Pulmonary artery endothelial cell (primary cell): ENCODE data around the gene MBOAT7. TPM values are rescaled to one million over a fixed set of nuclear protein-coding genes. Genes with fewer than 3 reads are reported as not detected.
"Not testable (repeated sequence)": the region's sequence is repeated elsewhere in the genome, so short reads cannot be mapped to it uniquely, and the experiment has no call there.

Experiments
- DNase-seq: peaks from one replicate; pipeline ENCODE4 v3.0.0-alpha.2; 2011; ENCODE audit warnings: low read depth, low spot score
- total RNA-seq: library from RNA; depleted of rRNA; stranded (reverse); fragments of >200 nt; gene quantifications from 2 replicates; pipeline ENCODE4 v1.2.3, GENCODE V29; 2014

The MBOAT7 gene
- total RNA-seq, 1 donor from 2014 or later, result 35.5 TPM

DNA sequence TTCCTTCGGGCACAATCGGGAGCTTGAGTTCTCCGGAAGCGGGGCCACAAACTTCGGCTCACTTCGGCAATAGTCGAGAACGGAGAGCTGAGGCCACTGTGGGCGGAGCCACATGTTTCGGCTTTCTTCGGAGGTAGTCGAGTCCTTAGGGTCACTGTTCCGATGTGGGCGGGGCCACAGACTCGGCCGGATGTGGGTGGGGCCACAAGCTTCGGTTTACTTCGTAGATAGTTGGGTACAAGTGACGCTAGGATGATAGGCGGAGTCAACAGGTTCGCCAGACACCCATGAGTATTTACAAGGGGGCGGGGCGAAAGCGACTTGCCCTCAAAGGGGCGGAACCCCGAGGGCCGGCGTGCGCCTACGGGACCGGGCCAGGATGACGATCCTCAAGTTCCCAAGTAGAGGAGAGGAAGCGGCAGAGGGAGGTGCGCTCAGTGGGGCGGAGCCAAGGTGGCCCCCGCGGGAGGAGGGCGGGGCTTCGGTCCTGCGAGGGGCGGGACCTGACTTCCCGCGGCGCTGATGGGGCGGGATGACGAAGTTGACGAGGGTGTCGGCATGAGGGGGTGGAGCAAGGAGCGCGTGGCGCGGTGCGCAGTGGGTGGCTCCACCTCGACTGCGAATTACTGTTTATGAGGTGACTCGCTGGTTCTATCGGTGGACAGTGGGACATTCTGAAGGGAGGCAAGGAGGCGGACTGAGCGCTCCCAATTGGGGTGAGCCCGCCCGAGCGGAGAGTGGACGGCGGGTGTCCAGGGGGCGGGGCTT lies 539 bp upstream of the MBOAT7 start:
- DNase-seq, result peak; percentile 100

DNA sequence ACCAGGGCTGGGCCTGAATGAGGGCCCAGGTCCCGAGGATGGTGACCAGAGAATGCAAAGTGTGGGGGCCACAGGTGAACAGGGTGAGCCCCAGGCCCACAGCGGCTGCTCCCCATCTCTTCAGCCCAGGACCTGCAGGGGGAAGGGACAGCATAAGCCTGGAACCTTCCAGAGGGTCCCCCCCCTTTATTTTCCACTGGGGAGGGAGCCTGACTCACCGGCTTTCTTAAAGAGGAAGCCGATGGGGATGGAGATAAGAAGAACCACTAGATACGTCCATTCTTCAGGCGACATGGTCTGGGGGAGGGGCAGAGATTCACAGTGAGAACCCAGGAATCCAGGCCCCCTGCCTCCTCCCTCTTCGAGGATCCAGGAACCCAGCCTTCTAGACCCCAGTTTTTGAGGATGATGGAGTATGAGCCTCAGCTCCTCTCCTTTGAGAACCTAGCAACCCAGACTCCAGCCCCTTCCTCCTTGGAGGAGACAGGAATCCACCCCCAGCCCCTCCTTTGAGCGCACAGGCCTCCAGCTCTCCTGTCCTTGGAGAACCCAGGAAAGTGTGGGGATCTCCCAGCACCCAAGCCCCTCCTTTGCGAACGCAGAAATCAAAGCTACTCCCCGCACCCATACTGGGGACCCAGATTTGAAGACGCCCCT lies 1.0 kb downstream of the MBOAT7 start:
- peak; percentile 62 for DNase-seq

DNA sequence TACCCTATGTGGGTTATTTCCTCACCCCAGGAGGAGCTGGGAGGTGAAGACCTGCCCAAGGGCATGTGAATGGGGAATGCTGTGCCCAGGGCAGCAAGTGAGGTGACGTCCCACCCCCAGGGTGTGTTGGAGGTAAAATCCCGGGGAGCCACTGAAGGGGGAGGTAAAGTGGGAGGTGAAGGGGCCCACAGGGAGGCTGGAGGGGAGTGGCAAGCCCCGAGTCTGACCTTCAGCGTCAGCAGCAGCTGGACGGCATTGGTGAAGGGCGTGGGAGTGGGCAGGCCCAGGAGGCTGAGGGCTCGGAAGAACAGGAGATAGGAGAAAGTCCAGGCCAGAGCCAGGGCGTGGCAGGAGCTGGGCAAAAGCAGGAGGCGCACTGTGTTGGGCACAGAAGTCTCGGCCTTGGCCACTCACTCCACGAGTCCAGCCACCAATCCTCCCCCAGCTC lies 2.4 kb downstream of the MBOAT7 start:
- no peak for DNase-seq

DNA sequence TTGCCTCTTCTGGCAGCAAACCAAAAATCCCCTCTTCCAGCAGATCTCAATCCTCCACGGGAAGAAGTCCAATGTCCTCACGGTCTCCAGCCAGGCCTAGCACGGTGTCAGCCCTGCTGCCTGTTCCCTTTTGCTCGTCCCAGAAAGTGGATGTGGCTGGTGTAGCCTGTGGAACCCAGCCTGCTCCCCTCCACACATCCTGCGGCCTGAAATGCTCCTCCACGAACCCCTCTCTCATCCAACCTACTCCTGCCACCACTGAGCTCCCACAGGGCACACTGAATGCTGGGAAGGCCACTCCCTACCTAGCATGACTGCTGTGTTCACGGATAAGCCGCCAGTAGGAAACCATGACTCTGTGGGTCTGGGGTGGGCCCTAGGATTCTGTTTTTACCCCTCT lies 3.0 kb downstream of the MBOAT7 start:
- no peak for DNase-seq

DNA sequence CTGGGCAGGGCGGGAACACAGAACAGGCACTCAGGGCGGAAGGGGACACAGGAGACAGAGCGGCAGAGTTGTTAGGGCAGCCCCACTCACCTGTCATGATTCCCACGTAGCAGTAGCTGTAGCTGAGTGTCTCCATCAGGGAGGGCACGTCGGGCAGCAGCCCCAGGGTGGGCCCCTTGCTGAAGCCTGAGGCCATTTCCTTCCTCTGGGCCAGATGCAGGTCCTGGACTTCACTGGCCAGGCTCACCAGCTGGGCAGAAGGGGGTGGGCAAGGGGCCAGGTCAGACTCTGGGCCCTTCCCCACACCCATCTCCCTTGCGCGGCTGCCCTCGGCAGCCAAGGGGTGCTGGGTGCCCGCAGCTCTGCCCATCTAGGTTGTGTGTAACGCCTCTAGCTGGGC lies 5.9 kb downstream of the MBOAT7 start:
- no peak for DNase-seq

DNA sequence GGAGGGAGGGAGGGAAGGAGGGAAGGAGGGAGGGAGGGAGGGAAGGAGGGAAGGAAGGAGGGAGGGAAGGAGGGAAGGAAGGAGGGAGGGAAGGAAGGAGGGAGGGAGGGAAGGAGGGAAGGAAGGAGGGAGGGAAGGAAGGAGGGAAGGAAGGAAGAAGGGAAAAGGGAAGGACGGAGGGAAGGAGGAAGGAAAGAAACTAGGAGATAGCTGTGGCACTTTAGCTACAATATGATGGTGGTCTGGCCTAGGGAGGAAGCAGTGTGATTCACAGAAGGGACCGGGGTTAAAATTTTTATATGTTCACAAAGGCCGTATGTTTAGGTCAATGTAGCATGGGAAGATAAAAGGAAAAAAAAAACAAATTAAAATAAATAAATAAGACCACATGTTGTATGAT lies 7.5 kb downstream of the MBOAT7 start:
- DNase-seq, result not testable (repeated sequence)

DNA sequence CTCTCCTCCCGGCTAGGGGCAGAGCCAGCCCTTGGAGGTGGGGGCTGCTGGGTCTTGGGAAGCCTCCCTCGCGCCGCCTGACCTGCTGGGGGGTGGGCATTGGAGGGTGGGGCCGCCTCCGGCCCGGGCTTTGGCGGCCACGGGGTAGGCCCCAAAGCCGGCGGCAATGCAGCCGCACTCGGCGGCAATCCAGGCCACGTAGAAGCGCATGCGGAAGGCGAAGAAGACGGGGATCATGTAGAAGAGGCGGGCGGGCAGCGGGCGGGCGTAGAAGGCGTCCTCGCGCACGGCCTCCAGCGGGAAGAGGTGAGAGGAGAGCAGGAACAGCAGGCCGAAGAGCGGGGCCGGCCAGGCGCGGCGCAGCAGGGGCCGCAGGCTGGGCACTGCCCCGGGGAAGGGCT lies 8.7 kb downstream of the MBOAT7 start:
- no peak for DNase-seq

DNA sequence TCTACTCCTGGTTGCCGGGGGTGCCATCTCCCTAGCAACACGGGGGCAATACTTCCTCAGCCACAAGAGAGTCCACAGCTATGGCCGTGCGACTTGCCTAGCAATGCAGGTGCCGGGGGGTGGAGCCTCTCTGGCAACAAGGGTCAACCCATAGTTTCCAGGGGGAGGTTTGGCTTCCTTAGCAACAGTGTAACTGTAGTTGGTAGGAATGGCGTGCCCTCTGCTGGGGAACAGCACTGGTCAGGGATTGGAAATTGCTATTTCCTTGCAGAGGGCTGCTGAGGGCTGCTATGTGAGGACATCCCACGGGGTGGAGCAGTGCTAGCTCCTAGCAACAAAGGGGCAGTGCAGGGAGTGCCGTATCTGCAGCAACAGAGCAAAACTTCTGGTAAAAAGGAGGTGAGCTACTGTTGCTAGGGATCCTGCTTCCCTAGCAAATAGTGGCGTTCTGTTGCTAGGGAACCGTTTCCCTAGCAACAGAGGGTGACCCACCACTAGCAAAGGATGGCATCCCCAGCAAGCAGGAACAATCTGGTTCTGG lies 9.4 kb downstream of the MBOAT7 start:
- DNase-seq, result no peak

DNA sequence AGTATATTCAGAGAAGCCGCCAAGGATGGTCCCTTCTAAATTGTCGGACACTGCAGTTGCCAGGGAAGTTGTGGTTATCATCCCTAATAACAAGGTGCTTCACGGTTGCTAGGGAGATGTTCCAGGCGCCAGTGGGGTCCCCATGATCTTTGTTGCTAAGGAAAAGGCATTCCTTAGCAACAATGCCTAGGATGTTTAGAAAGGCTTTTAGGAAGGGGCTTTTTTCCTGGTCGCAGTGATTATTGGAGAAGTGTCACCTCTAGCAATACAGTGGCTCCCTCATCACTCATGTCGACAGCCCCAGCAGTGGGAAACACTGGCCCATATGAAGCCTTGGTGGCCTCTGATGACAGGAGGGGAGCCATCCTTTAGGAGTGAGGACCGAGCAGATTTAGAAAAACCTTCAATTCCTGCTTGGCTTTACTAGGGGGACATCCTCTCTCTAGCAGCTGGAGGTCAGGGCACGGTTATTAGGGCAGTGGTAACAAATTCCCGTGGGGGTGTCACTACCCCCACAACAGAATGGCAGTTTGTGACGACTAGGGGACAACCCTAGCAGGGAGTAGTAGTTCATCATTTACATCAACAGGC lies 10.0 kb downstream of the MBOAT7 start:
- no peak for DNase-seq

DNA sequence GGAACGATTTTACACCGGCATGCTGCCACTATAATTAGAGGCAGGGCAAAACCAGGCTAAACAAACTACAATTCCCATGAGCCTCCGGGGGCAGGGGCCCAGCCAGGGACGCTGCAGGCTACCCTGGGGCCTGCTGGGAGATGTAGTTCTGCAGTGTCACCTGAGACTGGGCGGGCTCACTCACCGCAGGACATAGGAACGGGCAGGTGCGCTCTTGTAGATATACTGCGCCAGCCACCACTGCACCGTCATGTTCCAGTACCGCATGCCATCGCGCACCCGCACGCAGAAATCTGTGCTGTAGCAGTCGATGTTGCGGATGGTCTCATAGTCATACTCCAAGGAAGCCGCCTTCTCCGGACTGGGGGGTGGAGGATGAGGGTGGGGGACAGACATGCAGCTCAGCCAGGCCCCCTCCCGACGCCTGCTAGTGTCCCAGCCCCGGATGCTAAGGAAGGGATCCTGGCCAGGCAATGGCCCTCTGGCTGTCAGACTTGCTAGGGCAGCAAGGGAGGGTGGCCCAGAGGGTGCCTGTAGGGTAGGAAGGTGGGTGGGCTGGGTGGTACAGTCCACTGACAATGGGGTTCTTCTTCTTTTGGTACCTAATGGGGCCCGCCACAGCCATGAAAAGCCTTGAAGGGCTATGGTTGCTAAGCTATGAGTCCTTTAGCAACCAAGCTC lies 10.7 kb downstream of the MBOAT7 start:
- DNase-seq, result no peak

DNA sequence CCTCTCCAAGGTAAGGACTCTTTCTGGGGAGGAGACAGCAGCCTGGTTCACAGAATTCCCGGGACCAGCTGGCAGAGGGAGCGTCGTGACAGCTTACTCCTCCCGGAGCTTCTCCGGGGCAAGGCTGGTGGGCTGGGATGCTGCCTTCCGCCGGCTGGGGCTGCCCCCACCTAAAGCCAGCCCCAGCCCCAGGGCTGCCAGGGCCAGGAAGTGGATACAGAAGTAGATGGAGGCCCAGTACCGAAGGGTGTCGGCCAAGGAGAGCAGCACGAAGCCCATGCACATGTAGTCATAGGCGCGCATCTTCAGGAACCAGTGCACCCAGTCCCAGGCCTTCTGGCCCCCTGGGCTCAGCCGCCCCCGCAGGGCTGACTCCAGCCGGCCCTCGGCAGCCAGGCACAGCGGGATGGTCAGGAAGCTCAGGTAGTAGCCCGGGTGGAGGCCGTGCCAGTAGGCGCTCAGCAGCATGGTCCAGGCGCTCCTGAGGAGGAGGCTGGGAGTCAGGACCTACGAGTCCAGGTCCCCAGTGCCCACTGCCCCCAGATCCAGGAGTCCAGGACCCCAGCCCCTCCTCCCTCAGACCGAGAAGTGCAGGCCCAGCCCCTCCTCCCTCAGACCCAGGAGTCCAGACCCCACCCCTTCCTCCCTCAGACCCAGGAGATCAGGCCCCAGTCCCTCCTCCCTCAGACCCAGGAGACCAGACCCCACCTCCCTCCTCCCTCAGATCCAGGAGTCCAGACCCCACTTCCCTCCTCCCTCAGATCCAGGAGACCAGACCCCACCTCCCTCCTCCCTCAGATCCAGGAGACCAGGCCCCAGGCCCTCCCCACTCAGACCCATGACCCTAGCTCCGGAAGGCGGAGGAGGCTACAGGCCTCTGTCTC lies 15.2 kb downstream of the MBOAT7 start:
- DNase-seq, result no peak

DNA sequence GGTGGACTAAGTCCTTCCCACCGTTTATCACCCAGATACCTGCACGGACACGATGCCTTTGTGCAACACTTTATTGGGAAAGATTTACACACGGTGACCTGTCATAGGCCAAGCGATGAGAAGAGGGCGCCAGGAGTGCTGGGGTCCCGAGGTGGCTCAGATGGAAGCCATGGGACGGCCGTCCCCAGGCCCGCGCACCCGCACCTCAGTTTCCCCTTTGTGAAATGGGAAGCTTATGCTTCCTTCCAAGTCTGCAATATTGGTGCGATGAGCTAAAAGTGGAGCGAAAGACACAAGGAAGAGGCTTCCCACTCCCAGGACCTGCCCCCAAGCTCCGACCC lies 16.1 kb downstream of the MBOAT7 start:
- no peak for DNase-seq

DNA sequence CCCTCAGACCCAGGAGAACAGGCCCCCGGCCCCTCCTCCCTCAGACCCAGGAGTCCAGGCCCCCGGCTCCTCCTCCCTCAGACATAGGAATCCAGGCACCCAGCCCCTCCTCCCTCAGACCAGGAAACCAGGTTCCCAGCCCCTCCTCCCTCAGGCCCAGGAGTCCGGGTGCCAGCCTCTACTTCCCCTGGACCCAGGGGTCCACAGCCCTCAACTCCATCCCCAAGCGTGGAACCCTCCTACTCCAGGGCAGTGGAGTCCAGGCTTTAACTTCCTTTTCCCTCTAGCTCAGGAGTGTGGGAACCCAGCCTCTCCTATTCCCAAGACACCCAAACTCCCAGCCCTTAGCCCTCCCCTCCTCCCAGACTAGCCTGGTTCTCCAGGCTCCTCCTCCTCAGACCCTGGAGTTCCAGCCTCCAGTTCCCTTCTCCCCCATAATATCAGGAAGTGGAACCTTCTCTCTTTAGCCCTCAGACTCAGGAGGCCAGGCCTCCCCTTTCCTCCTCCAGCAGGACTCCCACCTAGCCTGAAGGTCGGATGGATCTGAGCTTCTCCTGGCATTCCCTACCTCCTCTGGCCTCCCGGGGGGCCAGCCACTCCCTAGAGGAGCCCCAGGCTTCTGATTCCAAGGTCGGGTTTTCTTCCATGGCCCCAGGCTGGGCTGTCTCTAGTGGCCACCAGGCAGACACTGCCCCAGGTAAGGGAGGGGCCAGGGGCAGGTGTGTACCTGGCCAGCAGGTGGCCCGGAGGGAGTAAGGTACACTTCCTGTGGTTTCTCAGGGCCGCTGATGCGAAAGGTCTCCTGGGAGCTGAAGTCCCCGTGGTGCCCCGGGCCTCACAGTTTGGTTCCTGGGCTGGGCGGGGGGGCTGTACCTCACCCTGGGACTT lies 16.7 kb downstream of the MBOAT7 start, which contains the start of gene TMC4:
Gene TMC4, minus strand, starts transcription at position 690 of the 888 bp plus-strand sequence. Its CDS starts 43 bp downstream, at position 647.
- no peak for DNase-seq

DNA sequence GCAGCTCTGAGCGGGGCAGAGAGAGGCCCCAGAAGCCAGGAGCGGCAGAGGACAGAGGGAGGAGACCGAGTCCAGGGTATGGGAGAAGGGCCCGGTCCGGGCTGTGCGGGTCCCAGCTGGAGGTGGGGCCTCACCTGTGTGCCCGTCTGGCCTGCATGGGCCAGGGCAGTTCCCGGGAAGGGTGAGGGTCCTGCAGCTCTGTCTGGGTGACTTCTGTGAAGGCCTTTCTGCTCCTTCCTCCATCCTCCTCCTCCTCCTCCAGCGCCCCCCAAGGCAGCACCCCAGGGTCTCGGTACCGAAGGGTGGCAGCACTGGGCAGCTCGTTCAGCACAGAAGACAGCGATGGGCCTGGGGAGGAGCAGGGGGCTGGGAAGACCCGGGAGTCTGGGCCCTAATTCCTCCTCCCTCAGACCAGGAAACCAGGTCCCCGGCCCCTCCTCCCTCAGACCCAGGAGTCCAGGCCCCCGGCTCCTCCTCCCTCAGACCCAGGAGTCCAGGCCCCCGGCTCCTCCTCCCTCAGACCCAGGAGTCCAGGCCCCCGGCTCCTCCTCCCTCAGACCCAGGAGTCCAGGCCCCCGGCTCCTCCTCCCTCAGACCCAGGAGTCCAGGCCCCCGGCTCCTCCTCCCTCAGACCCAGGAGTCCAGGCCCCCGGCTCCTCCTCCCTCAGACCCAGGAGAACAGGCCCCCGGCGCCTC lies 17.5 kb downstream of the MBOAT7 start:
- DNase-seq, result not testable (repeated sequence)

DNA sequence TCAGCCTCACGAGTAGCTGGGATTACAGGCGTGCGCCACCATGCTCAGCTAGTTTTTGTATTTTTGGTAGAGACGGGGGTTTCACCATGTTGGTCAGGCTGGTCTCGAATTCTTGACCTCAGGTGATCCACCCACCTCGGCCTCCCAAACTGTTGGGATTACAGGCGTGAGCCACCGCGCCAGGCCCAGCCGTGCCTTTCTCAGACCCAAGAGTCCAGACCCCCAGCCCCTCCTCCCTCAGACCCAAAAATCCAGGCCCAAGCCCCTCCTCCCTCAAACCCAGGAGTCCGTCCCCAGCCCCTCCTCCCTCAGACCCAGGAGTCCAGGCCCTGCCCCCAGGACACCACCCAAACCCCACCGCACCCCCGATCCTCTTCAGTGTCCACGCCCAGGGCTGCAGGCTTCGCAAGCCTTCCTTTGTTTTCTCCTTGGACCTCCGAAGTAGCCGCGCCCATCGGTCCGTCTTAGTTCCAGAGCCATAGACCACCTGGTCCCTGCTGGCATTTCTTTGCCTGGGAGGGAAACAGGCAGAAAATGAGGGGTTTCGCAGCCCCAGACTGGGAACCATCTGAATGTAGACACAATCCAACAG lies 20.1 kb downstream of the MBOAT7 start:
- no peak for DNase-seq

DNA sequence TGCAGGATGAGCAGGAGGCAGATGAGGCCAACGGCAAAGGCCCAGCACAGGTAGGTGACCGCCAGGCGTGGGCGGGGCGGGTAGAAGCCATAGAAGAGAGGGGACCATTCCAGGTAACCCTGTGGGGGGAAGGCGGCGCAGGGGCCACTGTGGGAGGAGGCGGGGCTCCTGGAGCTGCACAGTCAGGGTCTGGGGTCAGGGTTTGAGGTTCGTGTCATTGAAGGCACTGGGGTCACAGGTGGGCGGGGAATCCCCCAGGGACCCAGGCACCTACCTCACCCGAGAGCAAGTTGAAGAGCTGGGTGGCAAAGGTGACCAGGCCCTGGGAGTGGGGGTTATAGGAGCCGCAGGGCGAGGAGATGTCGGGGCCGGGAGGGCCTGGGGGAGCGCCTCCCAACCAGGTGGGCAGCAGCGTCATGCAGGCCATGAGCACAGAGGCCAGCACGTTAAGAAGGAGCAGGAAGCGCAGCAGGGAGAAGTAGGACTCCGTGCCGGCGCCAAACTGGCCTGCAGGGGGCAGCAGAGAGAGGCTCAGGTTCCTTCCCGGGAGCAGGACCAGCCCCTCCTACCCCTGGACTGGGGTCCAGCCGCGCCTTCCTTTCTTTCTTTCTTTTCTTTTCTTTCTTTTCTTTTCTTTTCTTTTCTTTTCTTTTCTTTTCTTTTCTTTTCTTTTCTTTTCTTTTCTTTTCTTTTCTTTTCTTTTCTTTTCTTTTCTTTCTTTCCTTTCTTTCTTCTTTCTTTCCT lies 21.0 kb downstream of the MBOAT7 start:
- DNase-seq, result no peak

DNA sequence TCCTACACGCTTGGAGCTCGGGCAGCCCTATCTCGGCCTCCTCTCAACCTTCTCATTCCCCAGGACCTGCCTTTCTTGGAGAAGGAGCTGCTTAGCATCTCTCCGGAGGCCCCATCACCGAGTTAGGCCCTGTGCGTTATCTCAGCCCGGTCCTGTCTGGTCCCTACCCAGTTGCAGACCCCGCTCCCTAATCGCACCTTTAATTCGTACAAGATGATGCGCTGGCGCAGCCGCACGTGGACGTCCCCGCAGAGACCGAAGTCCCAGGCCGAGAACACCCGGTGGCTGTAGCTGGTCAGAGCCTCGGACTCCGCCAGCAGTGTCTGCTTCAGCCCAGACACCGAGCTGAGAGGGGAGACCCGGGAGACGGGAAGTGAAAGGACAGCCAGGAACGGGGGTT lies 24.2 kb downstream of the MBOAT7 start:
- DNase-seq, result no peak
